ENCODE results near the gene SNRNP200. TPM values are rescaled to one million over a fixed set of nuclear protein-coding genes. Genes with fewer than 3 reads are reported as not detected.

SNRNP200 gene
- total RNA-seq, 2 experiments from 2014 or later: 79.3 to 216 TPM

- intact Hi-C loops (cut with micrococcal nuclease; ENCODE audit: unreplicated experiment): no loop called here
- ChIA-PET POLR2A (interaction anchor here (0.5 to 1.2 kb wide), 3 partner anchors 9 to 262 kb away, joined by 3 to 6 read pairs (median 3); no protein-coding TSS in a partner anchor), CTCF (ENCODE audit: unreplicated experiment) (interaction anchor here (0.5 kb wide), 1 partner anchor 37 kb away, joined by 4 read pairs; no protein-coding TSS in a partner anchor)
- Histone ChIP-seq H3K9me3 (ENCODE audit: low read length) (no peaks in the 10 kb centered on the region), H3K36me3 (ENCODE audit: insufficient read depth, low read length) (peaks cover 79% of the 10 kb centered on the region), H3K4me1 (ENCODE audit: insufficient read depth, low read length, poor library complexity, severe bottlenecking) (peaks cover 3% of the 10 kb centered on the region), H3K79me2 (ENCODE audit: insufficient read depth, low read depth, low read length) (no peaks in the 10 kb centered on the region), H4K20me1 (ENCODE audit: insufficient read depth, low read length) (no peaks in the 10 kb centered on the region), H3K9me2 (ENCODE audit: insufficient read depth, low read length) (no peaks in the 10 kb centered on the region), H3K4me2 (ENCODE audit: low read length) (no peak overlapping the region), H2AFZ (ENCODE audit: low read length) (no peak overlapping the region), H3K4me3 (ENCODE audit: low read depth, low read length, poor library complexity, severe bottlenecking) (no peak overlapping the region), H3K27ac (ENCODE audit: low read depth, low read length, poor library complexity, severe bottlenecking) (no peak overlapping the region)
- DNase-seq (ENCODE audit: low spot score): no peak
- BruUV-seq (replicated peaks): no TSS peak
- TF ChIP-seq EZH2phosphoT487 (IDR thresholded peaks at IDR 0.05; ENCODE audit: borderline replicate concordance, low read depth, low read length) (no peak), CTCF (conservative IDR thresholded peaks at IDR 0.05; ENCODE audit: low read length) (no peak)
Observed at GRCh38 chr2:96254571-96254970, 50.8 kb downstream of the SNRNP200 start.

- ChIA-PET POLR2A (no interaction called here), CTCF (ENCODE audit: unreplicated experiment) (no interaction called here)
- Histone ChIP-seq H3K9me2 (ENCODE audit: insufficient read depth, low read length) (no peaks in the 10 kb centered on the region), H3K27ac (ENCODE audit: low read depth, low read length, poor library complexity, severe bottlenecking) (no peak overlapping the region), H2AFZ (ENCODE audit: low read length) (no peak overlapping the region), H3K36me3 (ENCODE audit: insufficient read depth, low read length) (peaks cover 64% of the 10 kb centered on the region), H3K4me2 (ENCODE audit: low read length) (no peak overlapping the region), H3K4me3 (ENCODE audit: low read depth, low read length, poor library complexity, severe bottlenecking) (no peak overlapping the region), H3K79me2 (ENCODE audit: insufficient read depth, low read depth, low read length) (no peaks in the 10 kb centered on the region), H3K4me1 (ENCODE audit: insufficient read depth, low read length, poor library complexity, severe bottlenecking) (peaks cover 3% of the 10 kb centered on the region), H3K9me3 (ENCODE audit: low read length) (no peaks in the 10 kb centered on the region), H4K20me1 (ENCODE audit: insufficient read depth, low read length) (no peaks in the 10 kb centered on the region)
- no peak for DNase-seq (ENCODE audit: low spot score)
- intact Hi-C loops (cut with micrococcal nuclease; ENCODE audit: unreplicated experiment): no loop called here
- TF ChIP-seq EZH2phosphoT487 (IDR thresholded peaks at IDR 0.05; ENCODE audit: borderline replicate concordance, low read depth, low read length) (no peak), CTCF (conservative IDR thresholded peaks at IDR 0.05; ENCODE audit: low read length) (no peak)
- no TSS peak for BruUV-seq (replicated peaks)
Observed at GRCh38 chr2:96253006-96253405, 52.3 kb downstream of the SNRNP200 start.

- Histone ChIP-seq H3K4me1 (ENCODE audit: insufficient read depth, low read length, poor library complexity, severe bottlenecking) (peaks cover 3% of the 10 kb centered on the region), H3K4me3 (ENCODE audit: low read depth, low read length, poor library complexity, severe bottlenecking) (no peak overlapping the region), H3K27ac (ENCODE audit: low read depth, low read length, poor library complexity, severe bottlenecking) (no peak overlapping the region), H3K79me2 (ENCODE audit: insufficient read depth, low read depth, low read length) (no peaks in the 10 kb centered on the region), H4K20me1 (ENCODE audit: insufficient read depth, low read length) (no peaks in the 10 kb centered on the region), H3K9me3 (ENCODE audit: low read length) (no peaks in the 10 kb centered on the region), H3K4me2 (ENCODE audit: low read length) (no peak overlapping the region), H3K9me2 (ENCODE audit: insufficient read depth, low read length) (no peaks in the 10 kb centered on the region), H2AFZ (ENCODE audit: low read length) (no peak overlapping the region), H3K36me3 (ENCODE audit: insufficient read depth, low read length) (peaks cover 61% of the 10 kb centered on the region)
- ChIA-PET CTCF (ENCODE audit: unreplicated experiment) (no interaction called here), POLR2A (no interaction called here)
- DNase-seq (ENCODE audit: low spot score): no peak
- intact Hi-C loops (cut with micrococcal nuclease; ENCODE audit: unreplicated experiment): no loop called here
- BruUV-seq (replicated peaks): no TSS peak
- TF ChIP-seq CTCF (conservative IDR thresholded peaks at IDR 0.05; ENCODE audit: low read length) (no peak), EZH2phosphoT487 (IDR thresholded peaks at IDR 0.05; ENCODE audit: borderline replicate concordance, low read depth, low read length) (no peak)
Observed at GRCh38 chr2:96252526-96252925, 52.8 kb downstream of the SNRNP200 start.
